IMR-90 (cell line): ENCODE measurements around the gene CD209. TPM values are rescaled to one million over a fixed set of nuclear protein-coding genes. Genes with fewer than 3 reads are reported as not detected.

Source experiments
- ATAC-seq: fragments of 200-7000 bp; cut with Tn5 transposase; 2 replicates; pipeline ENCODE4 v1.9.1; 2020; ENCODE audit warnings: low read depth, mild to moderate bottlenecking, moderate library complexity
- BruUV-seq: library from RNA; stranded (reverse); fragments of 400-500 nt; replicated peaks from 2 replicates; lab custom pipeline; 2021; lab: Mats Ljungman, UMichigan
- CTCF ChIA-PET: fragments of 300-600 bp; formaldehyde crosslinking; extraction: SDS; loops from one replicate; lab custom pipeline; 2021; ENCODE audit warnings: antibody characterized with exemption; lab: Yijun Ruan, JAX
- POLR2A ChIA-PET: fragments of 300-600 bp; sonication (Branson Sonifier 250); formaldehyde crosslinking; loops from one replicate; lab custom pipeline; 2022; ENCODE audit warnings: antibody characterized with exemption; ENCODE audit not compliant: unreplicated experiment; lab: Charles Lee
- DNase-seq: peaks from one replicate; pipeline ENCODE4 v3.0.0; 2013
- H2AFZ ChIP-seq: replicated peaks from 2 replicates; pipeline ENCODE3; 2013; ENCODE audit warnings: low read length, mild to moderate bottlenecking; ENCODE audit not compliant: poor library complexity
- H2AK5ac ChIP-seq: 2 replicates; pipeline ENCODE4 v1.6.1; 2013; ENCODE audit warnings: low read depth, low read length, inconsistent platforms
- H2AK9ac ChIP-seq: replicated peaks from 2 replicates; pipeline ENCODE3; 2013; ENCODE audit warnings: mild to moderate bottlenecking, low read depth, low read length, moderate library complexity; ENCODE audit not compliant: poor library complexity
- H2BK120ac ChIP-seq: 2 replicates; pipeline ENCODE4 v1.6.1; 2013; ENCODE audit warnings: low read depth, low read length, inconsistent platforms
- H2BK15ac ChIP-seq: 3 replicates; pipeline ENCODE4 v1.6.1; 2013; ENCODE audit warnings: low read depth, low read length, inconsistent platforms
- H2BK20ac ChIP-seq: 2 replicates; pipeline ENCODE4 v1.6.1; 2013; ENCODE audit warnings: low read depth, mild to moderate bottlenecking, inconsistent platforms, low read length, moderate library complexity
- H2BK5ac ChIP-seq: 2 replicates; pipeline ENCODE4 v1.6.1; 2013; ENCODE audit warnings: mild to moderate bottlenecking, low read depth, low read length, inconsistent platforms; ENCODE audit not compliant: poor library complexity, severe bottlenecking
- H3K14ac ChIP-seq: replicated peaks from 2 replicates; pipeline ENCODE4 v1.6.1; 2013; ENCODE audit warnings: low read depth, low read length, inconsistent platforms
- H3K18ac ChIP-seq: 2 replicates; pipeline ENCODE4 v1.6.1; 2013; ENCODE audit warnings: low read depth, low read length, control low read depth
- H3K23ac ChIP-seq: 2 replicates; pipeline ENCODE4 v1.6.1; 2013; ENCODE audit warnings: low read depth, low read length, inconsistent platforms
- H3K27ac ChIP-seq: 2 replicates; pipeline ENCODE4 v1.5.1; 2013; ENCODE audit warnings: mild to moderate bottlenecking, control low read depth, low read length; ENCODE audit not compliant: insufficient read depth
- H3K27me3 ChIP-seq: 2 replicates; pipeline ENCODE4 v1.6.1; 2013; ENCODE audit warnings: low read length; ENCODE audit not compliant: control insufficient read depth, insufficient read depth
- H3K36me3 ChIP-seq: 2 replicates; pipeline ENCODE4 v1.6.1; 2013; ENCODE audit warnings: low read length, mixed read lengths; ENCODE audit not compliant: control insufficient read depth, insufficient read depth
- H3K4ac ChIP-seq: 2 replicates; pipeline ENCODE4 v1.6.1; 2013; ENCODE audit warnings: low read depth, low read length, inconsistent platforms
- H3K4me1 ChIP-seq: 2 replicates; pipeline ENCODE4 v1.6.1; 2013; ENCODE audit warnings: low read length, mixed read lengths; ENCODE audit not compliant: control insufficient read depth, insufficient read depth
- H3K4me2 ChIP-seq: 2 replicates; pipeline ENCODE4 v1.6.1; 2013; ENCODE audit warnings: low read depth, mild to moderate bottlenecking, control low read depth, low read length, moderate library complexity
- H3K4me3 ChIP-seq: 2 replicates; pipeline ENCODE4 v1.5.1; 2013; ENCODE audit warnings: low read depth, mild to moderate bottlenecking, control low read depth, low read length, moderate library complexity; ENCODE audit not compliant: insufficient read depth
- H3K56ac ChIP-seq: 2 replicates; pipeline ENCODE4 v1.6.1; 2013; ENCODE audit warnings: low read length, inconsistent platforms; ENCODE audit not compliant: insufficient read depth; ENCODE audit errors: extremely low read depth
- H3K79me1 ChIP-seq, 2 experiments: 2 replicates each; pipeline ENCODE4 v1.6.1; 2013; ENCODE audit warnings: low read length in 2 of 2, inconsistent platforms in 1 of 2, low read depth in 1 of 2
- H3K9ac ChIP-seq: 2 replicates; pipeline ENCODE4 v1.6.1; 2013; ENCODE audit warnings: low read depth, low read length, control low read depth
- H3K9me1 ChIP-seq: 2 replicates; pipeline ENCODE4 v1.6.1; 2013; ENCODE audit warnings: low read length, inconsistent platforms; ENCODE audit not compliant: insufficient read depth
- H3K9me3 ChIP-seq: 2 replicates; pipeline ENCODE4 v1.6.1; 2013; ENCODE audit warnings: low read length; ENCODE audit not compliant: control insufficient read depth, insufficient read depth
- H4K20me1 ChIP-seq: 2 replicates; pipeline ENCODE4 v1.6.1; 2013; ENCODE audit warnings: low read length, inconsistent platforms; ENCODE audit not compliant: insufficient read depth
- H4K5ac ChIP-seq: 2 replicates; pipeline ENCODE4 v1.6.1; 2013; ENCODE audit warnings: mild to moderate bottlenecking, low read depth, low read length, control low read depth
- H4K8ac ChIP-seq, 2 experiments: 2 replicates each; pipeline ENCODE4 v1.6.1; 2013; ENCODE audit warnings: low read depth in 2 of 2, low read length in 2 of 2, control low read depth in 1 of 2, inconsistent platforms in 1 of 2
- H4K91ac ChIP-seq: 2 replicates; pipeline ENCODE4 v1.6.1; 2013; ENCODE audit warnings: low read depth, low read length, inconsistent platforms; ENCODE audit not compliant: insufficient read depth
- BHLHE40 ChIP-seq: fragments of 150-350 bp; IDR thresholded peaks from 2 replicates; pipeline ENCODE4 v1.6.1; 2016; ENCODE audit warnings: mild to moderate bottlenecking, low read depth, low read length
- CEBPB ChIP-seq: IDR thresholded peaks from 2 replicates; pipeline ENCODE4 v1.6.1; 2012; ENCODE audit warnings: low read depth, low read length, improper control_type of control experiment
- CHD1 ChIP-seq: IDR thresholded peaks from 2 replicates; pipeline ENCODE4 v1.6.1; 2012; ENCODE audit warnings: low read depth, low read length, improper control_type of control experiment
- ELK1 ChIP-seq: fragments of 150-350 bp; IDR thresholded peaks from 2 replicates; pipeline ENCODE4 v1.6.1; 2016; ENCODE audit warnings: low read depth, mild to moderate bottlenecking, low read length, moderate library complexity, borderline replicate concordance
- FOS ChIP-seq: fragments of 150-350 bp; IDR thresholded peaks from 2 replicates; pipeline ENCODE4 v1.6.1; 2016; ENCODE audit warnings: low read depth, low read length
- MAFK ChIP-seq: IDR thresholded peaks from 2 replicates; pipeline ENCODE4 v1.6.1; 2012; ENCODE audit warnings: low read depth, low read length, improper control_type of control experiment
- MAZ ChIP-seq: IDR thresholded peaks from 2 replicates; pipeline ENCODE4 v1.6.1; 2012; ENCODE audit warnings: low read depth, mild to moderate bottlenecking, low read length, improper control_type of control experiment, moderate library complexity, borderline replicate concordance
- MXI1 ChIP-seq: IDR thresholded peaks from 2 replicates; pipeline ENCODE4 v1.6.1; 2012; ENCODE audit warnings: low read depth, mild to moderate bottlenecking, low read length, moderate library complexity, borderline replicate concordance
- NFE2L2 ChIP-seq: fragments of 150-350 bp; IDR thresholded peaks from 2 replicates; pipeline ENCODE4 v1.6.1; 2016; ENCODE audit warnings: low read depth, mild to moderate bottlenecking, low read length
- POLR2A ChIP-seq: IDR thresholded peaks from 2 replicates; pipeline ENCODE4 v1.6.1; 2012; ENCODE audit warnings: mild to moderate bottlenecking, low read depth, low read length
- RCOR1 ChIP-seq: IDR thresholded peaks from 2 replicates; pipeline ENCODE4 v1.6.1; 2012; ENCODE audit warnings: mild to moderate bottlenecking, low read length, improper control_type of control experiment; ENCODE audit not compliant: insufficient replicate concordance
- RFX5 ChIP-seq: IDR thresholded peaks from 2 replicates; pipeline ENCODE4 v1.8.0; 2012; ENCODE audit warnings: low read depth, mild to moderate bottlenecking, low read length, moderate library complexity
- SMC3 ChIP-seq: fragments of 150-350 bp; IDR thresholded peaks from 2 replicates; pipeline ENCODE4 v1.6.1; 2016; ENCODE audit warnings: low read depth, mild to moderate bottlenecking, antibody characterized with exemption, low read length, moderate library complexity
- USF2 ChIP-seq: fragments of 150-350 bp; IDR thresholded peaks from 2 replicates; pipeline ENCODE4 v1.6.1; 2017; ENCODE audit warnings: mild to moderate bottlenecking, antibody characterized with exemption, low read length, low read depth
- WGBS, 2 experiments: methylation state at CpG; one replicate each; pipeline versions ENCODE4 v1.1.5 to v1.1.7; 2013; ENCODE audit warnings: missing lambda C conversion rate in 2 of 2; ENCODE audit not compliant: insufficient read length in 1 of 2; ENCODE audit errors: extremely low coverage in 2 of 2; 5-methylcytosine and 5-hydroxymethylcytosine counted together
- dilution Hi-C: fragments of 300-500 bp; cut with HindIII; formaldehyde crosslinking; loops from one replicate; pipeline ENCODE4 v1.14.3; 2018; ENCODE audit warnings: low sequenced_read_pairs; ENCODE audit not compliant: unreplicated experiment
- in situ Hi-C: fragments of 300-500 bp; cut with MboI; formaldehyde crosslinking; loops from 3 replicates; pipeline ENCODE4 v1.14.3; 2019; ENCODE audit warnings: low sequenced_read_pairs, inconsistent platforms, mixed read lengths
- intact Hi-C: fragments of 100-400 bp; cut with micrococcal nuclease; formaldehyde crosslinking; loops from 2 replicates; pipeline ENCODE4 v1.10.0; 2022
- polyA plus RNA-seq, 3 experiments: library from polyadenylated mRNA; depleted of rRNA; stranded (reverse); fragments of >200 nt; gene quantifications; 2 replicates each; pipeline ENCODE4 v1.2.3, GENCODE V29; 2012; ENCODE audit warnings: low replicate concordance in 1 of 3
- total RNA-seq: library from RNA; depleted of rRNA; stranded (reverse); fragments of >200 nt; gene quantifications from 2 replicates; pipeline ENCODE4 v1.2.3, GENCODE V29; 2012

The CD209 gene
- total and polyA plus RNA-seq, 2 of the 4 experiments (the other 2 are of a cell fraction): not detected

DNA sequence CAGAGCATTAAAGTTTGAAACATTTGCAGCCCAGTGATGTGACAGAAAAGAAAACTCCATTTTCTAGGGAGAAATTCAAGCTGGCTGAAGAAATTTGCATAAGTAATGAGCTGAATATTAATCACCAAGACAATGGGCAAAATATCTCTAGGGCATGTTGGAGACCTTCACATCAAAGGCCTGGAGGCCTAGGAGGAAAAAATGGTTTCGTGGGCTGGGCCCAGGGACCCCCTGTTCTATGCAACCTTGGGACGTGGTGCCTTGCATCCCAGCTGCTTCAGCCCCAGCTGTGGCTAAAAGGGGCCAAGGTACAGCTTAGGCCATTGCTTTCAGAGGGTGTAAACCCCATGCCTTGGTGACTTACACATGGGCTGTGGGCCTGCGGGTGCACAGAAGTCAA, 10.0 kb upstream of the CD209 start:
- Histone ChIP-seq H3K79me1 (no peaks in the 10 kb centered on the region), H3K9me3 (peaks cover 8% of the 10 kb centered on the region), H3K4me2 (no peak overlapping the region), H3K14ac (no peak overlapping the region), H3K9me1 (no peaks in the 10 kb centered on the region), H3K23ac (no peak overlapping the region), H3K27me3 (no peaks in the 10 kb centered on the region), H3K27ac (no peak overlapping the region), H2AK9ac (no peak overlapping the region), H2BK15ac (no peak overlapping the region), H2BK120ac (no peak overlapping the region), H3K4ac (no peak overlapping the region), H3K56ac (no peak overlapping the region), H3K9ac (no peak overlapping the region), H3K36me3 (no peaks in the 10 kb centered on the region), H4K5ac (no peak overlapping the region), H4K20me1 (no peaks in the 10 kb centered on the region), H3K4me1 (no peaks in the 10 kb centered on the region), H4K8ac (no peak overlapping the region), H2BK5ac (no peak overlapping the region), H2BK20ac (no peak overlapping the region), H3K18ac (no peak overlapping the region), H2AK5ac (no peak overlapping the region), H4K91ac (no peak overlapping the region), H3K4me3 (no peak overlapping the region), H2AFZ (no peak overlapping the region)
- 67% methylated on average over 1 of the region's 3 CpGs; no CpG with 5 or more reads in 1 of the 2 experiments for WGBS, 2 experiments
- no peak for TF ChIP-seq MAZ
- TF ChIP-seq ELK1: no peak
- TF ChIP-seq RCOR1: no peak
- TF ChIP-seq NFE2L2: no peak
- no peak for TF ChIP-seq BHLHE40
- no peak for TF ChIP-seq CEBPB
- no peak for TF ChIP-seq CHD1
- no peak for TF ChIP-seq SMC3
- no peak for TF ChIP-seq MXI1
- TF ChIP-seq RFX5: no peak
- TF ChIP-seq USF2: no peak
- no peak for TF ChIP-seq POLR2A
- TF ChIP-seq MAFK: no peak
- TF ChIP-seq FOS: no peak
- BruUV-seq: no TSS peak
- ChIA-PET CTCF (no interaction called here), POLR2A (no interaction called here)
- in situ Hi-C loops: no loop called here
- dilution Hi-C loops: no loop called here
- intact Hi-C loops: loop anchor here (5.0 kb wide), 1 partner anchor 35 kb away; no protein-coding TSS in a partner anchor
- ATAC-seq: no peak
- no peak for DNase-seq
